Measurements from ENCODE around the gene RNF208.

DNA sequence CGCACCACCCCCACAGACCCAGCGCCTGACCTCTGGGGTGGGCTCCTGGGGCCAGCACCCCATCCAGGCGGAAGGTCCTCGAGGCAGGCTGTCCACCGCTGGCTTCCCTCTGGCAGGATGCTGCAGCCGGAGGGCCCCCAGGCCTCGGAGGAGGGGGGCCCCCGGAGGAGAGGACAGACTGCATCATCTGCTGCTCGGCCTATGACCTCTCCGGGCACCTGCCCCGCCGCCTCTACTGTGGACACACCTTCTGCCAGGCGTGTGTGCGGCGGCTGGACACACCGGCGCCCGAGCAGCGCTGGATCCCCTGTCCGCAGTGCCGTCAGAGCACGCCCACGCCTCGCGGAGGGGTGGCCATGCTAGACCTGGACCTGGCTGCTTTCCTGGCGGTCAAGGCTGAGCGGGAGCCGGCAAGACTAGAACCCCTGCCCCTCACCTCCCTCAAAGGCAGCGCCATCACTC, 6.5 kb upstream of the RNF208 start:
- no peak for TF ChIP-seq EZH2phosphoT487 (IDR thresholded peaks at IDR 0.05; ENCODE audit: insufficient read depth, low read depth)
- TF ChIP-seq EZH2 (IDR thresholded peaks at IDR 0.05; ENCODE audit: insufficient read depth, poor library complexity, severe bottlenecking) = no peak

Measured in GM23248 (cell line).